GM18511 (cell line): ENCODE measurements around the gene FFAR2.
A peak's percentile ranks its signal among the peaks of the same experiment; 100 is the strongest.
"Not testable (repeated sequence)": the region's sequence is repeated elsewhere in the genome, so short reads cannot be mapped to it uniquely, and the experiment has no call there.

ENCODE experiments used
- ATAC-seq: cut with Tn5 transposase; IDR thresholded peaks from one replicate; pipeline ENCODE4 v1.9.1; 2021; ENCODE audit warnings: mild to moderate bottlenecking, moderate library complexity; ENCODE audit not compliant: unreplicated experiment

The FFAR2 gene

DNA sequence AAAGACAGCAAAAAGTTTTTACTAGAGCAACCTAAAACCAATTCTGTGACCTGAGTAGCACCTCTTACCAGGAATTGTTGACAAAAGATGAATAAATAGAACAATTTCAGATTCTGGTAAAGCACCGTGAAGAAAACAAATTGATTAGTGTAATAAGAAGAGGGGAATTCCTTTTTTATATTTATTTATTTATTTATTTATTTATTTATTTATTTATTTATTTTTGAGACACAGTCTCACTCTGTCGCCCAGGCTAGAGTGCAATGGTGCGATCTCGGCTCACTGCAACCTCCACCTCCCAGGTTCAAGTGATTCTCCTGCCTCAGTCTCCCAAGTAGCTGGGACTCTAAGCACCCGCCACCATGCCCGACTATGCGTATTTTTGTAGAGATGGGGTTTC, 24.7 kb upstream of the FFAR2 start:
- ATAC-seq, result not testable (repeated sequence)

DNA sequence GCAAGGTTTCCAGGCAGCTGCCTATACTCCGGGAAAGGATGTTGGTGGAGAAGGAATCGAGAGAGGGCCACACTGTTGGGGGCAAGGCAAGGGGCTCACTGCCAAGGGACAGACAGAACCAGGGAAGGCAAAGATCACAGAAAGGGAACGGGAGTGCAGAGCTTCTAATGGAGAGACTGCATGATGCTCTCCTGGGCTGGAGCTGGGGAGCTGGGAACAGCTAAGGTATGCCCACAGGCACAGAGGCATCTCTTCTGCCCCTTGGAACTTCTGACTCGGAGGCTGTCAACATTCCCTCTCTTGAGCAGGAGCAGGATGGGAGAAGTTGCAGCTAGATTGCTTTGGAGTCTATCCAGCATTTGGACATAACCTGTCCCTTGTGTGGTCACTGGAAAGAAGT, 22.4 kb upstream of the FFAR2 start:
- ATAC-seq, result no peak

DNA sequence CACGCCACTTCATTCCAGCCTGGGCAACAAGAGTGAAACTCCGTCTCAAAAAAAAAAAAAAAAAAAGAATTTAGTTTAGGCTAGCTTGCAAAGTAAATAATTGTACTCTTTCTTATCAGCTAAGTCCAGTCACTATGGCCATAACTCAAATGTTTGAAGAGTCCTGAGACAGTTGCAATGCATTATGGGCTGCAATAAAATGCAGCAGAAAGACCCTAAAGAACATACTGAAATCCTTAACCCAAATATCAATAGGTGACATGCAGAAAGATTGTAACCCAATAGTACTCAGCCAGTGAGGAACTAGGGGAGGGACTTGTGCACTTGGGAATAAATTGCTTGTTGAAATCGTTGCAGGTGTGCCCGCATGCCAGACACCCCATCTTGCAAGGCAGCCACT, 20.9 kb upstream of the FFAR2 start:
- ATAC-seq, result no peak

DNA sequence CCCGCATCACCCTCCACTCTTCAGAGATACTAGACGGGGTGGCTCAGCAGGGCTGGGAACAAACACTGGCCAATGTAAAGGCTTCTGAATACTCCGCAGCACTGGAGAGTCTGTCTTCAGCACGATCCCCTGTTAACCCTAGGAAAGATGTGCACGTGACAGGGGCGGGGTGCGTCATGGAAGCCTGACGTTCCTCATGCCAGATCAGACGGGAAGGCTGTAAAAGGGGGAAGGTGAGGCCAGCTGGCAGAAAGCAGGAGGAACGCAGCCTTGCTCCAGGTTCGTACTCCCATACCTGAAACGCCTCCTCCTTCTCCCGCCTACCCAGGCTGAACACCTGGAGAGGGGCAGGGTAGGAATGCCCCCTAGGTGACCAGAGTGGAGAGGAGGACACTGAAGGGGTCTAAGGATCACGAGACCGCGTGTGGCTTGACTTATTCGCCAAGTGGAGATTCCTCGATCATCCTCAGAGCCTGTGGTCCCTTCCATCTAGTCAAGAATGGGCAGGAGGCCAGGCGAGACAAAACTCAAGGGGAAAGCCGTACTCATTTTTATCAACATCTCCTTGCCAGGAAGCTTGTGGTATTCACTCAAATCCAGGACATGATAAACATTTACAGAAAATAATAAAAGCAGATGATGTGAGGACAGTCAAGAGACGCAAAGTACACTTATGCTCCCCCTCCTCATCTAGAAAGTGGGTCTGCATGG, 18.2 kb upstream of the FFAR2 start:
- ATAC-seq, result no peak

DNA sequence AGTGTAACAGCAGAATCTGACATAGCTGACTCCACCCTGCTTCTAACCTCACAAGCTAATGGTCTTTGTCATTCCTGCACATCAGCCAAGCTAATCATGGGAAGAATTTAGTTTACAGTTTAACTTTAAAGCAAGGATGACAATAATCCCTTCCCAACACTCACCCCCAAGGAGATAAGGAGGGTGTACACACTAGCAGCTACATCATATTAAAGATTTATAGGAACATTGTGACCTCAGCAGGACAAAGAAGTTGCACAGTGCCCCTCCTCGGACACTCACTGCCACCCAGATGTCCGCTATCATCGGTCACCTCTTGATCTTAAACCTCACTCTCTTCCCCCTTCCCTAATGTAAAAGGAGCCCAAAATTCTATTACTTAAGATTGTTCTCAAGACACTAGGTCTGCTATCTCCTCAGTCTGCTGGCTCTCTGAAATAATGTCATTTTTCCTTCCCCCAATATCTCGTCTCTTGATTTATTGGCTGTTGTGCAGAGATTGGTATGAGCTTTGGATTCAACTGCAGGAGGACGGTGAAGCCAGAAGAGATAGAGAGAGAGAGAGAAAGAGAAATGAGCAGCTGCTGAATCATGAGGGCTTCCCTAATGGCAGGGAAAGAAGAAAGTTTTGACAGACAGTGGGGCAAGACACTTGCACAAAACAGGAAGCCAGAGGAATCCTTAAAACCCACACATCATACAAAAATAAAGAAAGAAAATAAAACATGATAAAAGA, 17.5 kb upstream of the FFAR2 start:
- ATAC-seq, result no peak

DNA sequence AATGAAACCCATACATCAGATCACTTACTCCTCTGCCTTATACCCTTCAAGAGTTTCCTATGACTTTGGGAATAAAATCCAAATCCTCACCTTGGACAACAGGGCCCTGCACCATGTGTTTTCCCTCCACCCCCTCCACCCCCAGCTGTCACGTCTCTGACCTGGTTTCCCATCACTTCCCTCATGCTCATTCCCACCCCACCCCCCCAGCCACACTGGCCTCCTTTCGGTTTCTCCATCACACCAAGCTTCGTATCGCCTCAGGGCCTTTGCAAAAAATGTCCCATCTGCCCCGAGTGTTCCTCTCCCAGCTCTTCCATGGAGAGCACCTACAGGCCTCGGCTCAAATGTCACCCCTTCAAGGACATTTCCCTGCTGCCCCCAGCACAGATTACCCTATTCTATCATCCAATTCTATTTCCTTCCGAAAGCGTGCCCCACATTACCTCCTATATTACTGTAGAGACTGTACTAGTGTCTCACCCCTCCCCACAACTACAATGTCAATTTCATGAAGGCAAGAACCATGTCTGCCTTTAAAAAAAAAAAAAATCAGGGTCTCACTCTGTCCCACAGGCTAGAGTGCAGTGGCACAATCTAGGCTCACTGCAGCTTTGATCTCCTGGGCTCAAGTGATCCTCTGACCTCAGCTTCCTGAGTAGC, 16.8 kb upstream of the FFAR2 start:
- ATAC-seq, result no peak

DNA sequence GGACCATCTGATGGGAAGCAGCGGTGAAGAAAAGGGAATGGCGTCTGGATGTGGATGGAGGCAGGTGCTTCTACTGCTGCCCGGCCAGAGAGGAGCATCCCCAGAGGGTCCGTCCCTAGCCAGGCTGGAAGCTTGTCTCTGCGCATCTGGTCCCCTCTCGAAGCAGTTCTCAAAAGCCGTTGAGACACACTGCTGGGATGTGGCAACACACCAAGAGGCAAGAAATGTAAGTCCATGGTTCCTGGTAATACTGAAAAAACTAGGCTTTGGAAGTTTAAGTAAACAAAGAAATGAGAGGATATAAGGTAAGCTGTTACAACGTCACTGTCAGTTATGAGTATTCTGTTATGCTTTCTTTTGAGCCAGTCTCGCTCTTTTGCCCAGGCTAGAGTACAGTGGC, 15.1 kb upstream of the FFAR2 start:
- no peak for ATAC-seq

DNA sequence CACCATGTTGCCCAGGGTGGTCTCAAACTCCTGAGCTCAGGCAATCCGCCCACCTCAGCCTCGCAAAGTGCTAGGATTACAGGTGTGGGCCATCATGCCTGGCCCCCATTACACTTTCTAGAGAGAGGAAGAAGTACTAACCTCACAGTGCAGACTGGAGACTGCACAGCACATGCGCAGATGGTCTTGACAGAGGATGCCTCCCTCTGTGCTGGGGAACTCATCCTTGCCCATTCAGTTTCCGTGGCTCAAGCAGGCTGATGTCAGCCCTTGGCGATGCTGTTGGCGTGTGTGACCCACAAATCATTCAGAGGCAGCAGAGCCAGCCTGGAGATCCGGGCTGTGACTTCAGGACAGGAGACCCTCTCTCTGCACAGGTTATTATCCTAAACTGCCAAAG, 14.6 kb upstream of the FFAR2 start:
- no peak for ATAC-seq

DNA sequence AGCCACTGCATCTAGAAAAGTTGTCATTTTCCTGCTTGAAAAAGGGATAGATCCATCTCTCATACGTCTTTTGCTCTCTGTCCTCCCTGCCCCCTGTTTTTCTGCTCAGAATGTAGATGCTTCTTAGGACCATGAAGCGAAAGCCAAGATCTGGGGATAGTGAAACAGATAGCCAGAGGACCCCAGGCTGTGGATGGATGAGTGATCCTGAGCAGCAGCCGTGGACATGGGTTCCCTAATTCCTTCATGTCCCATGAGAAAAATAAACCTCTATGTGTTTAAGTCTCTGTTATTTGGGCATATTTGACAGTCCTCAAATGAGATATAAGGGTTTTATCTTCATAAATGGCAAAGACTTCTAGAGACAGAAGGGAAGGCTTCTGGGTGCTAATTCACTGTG, 12.2 kb upstream of the FFAR2 start:
- no peak for ATAC-seq

DNA sequence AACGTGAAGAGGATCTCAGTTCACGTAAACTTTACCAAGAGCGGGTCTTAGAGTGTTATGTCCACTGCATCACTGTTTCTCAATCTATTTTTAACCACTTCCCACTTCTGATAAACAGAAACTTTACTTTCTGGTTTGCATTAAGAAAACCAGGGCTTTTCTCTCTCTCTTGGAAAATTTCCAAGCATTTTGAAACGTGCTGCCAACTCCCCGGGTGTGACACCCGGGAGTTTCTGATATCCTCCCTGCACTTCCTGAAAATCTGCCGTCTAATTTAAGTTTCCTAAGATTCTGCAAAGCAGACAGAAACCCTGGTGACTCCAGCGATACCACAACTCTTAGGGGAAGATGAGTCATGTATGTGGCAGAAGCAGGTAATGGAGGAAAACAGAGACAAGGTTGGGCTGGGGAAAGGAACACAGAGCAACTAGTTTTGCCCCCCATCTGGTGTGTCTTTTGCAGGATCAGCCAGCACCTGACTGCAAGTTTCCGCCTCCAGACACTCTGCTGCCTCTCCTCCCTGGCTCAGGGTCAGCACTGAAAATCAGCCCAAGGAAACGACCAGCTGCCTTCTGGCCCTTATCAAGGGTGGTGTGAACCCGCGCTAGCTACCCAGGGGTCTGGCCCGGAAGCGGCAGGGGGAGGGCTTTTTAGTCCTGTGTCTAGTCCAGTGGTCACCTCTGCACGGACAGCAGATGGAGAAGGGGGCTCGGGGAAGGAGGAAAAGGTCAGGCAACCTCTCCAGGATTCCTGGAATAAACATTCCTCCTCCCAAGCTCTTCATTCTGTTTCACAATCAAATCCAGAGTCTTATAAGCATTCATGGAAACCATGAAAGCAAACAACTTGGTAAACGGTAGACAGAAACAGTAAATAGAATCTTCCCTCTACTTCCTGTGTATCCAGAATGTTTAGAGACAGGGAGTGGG, 11.3 kb upstream of the FFAR2 start:
- ATAC-seq, result no peak

DNA sequence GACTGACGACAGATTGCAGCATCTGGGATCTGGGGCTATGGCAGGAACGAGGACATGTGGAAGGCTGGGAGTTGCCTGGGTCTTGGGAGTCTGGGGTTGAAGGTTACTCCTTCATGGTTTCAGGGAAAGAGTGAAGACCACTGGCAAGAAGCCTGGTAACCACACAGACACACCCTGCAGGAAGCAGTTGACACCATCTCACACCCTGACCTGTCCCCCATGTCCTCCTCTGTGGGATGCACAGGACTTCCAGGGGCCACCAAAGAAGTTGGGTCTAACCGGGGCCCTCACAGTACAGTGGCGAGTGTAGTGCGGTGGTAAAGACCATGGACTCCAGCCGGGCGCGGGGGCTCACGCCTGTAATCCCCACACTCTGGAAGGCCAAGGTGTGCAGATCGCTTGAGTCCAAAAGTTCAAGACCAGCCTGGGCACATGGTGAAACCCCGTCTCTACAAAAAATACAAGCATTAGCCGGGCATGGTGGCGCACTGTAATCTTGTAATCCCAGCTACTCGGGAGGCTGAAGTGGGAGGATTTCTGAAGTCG, 10.6 kb upstream of the FFAR2 start:
- no peak for ATAC-seq

DNA sequence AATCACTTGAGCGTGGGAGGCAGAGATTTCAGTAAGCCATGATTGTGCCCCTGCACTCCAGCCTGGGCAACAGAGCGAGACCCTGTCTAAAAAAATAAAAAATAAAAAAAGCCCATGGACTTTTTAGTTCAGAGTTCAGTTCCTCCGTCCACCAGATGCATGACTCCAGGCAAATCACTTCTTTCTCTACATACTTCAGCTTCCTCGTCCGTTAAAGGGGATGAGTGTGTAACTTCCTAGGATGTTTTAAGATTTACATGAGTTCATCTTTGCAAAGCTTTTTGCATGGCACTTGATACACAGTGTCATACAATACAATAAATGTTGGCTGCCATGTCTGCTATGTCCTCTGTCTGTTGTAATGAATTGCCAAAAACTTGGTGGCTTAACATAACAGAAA, 10.0 kb upstream of the FFAR2 start:
- ATAC-seq, result no peak

DNA sequence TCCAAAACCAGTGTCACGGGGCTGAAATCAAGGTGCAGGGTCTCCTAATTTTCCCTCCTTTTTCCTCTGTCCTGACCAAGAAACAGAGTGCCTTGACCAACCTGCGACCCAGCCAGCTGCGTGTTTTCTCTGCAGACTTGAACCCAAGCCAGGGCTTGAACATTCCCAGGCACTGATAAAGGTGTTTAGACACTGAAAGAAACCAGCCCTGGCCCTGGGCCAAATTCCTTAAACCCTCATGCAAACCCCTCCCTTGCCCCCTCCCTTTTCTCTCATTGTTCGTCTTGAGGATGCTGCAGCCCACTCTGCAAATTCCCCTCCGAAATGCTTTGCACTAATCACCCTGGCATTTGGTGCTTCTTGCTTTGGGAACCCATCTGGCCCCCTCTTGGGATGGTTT, 9.5 kb upstream of the FFAR2 start:
- no peak for ATAC-seq

DNA sequence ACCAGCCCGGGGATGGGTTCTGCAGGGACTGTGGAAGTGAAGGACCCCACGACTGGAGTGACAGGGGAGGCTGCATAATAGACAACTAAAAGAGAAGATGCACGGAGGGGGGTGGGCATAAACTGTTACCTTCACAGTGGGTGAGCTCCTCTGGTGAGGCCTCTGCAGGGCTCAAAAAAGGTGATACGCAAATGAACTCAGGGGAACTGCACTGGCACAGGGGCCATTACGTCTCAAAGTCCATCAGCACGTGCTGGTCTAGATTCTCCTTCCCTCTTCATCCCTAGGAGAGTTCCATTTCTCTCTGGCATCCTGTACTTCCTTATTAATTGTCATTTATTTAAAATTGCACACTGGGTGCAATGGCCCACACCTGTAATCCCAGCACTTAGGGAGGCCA, 8.1 kb upstream of the FFAR2 start:
- no peak for ATAC-seq

DNA sequence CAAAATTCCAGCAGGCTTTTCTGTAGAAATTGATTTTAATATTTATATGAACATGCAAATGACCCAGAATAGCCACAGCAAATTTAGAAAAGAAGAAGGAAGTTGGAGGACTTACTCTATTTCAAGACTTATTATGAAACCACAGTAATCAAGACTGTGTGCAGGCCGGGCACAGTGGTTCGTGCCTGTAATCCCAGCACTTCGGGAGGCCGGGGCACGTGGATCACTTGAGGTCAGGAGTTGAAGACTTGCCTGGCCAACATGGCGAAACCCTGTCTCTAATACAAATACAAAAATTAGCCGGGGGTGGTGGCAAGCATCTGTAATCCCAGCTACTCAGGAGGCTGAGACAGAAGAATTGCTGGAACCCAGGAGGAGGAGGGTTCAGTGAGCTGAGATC, 6.0 kb upstream of the FFAR2 start:
- ATAC-seq, result no peak

DNA sequence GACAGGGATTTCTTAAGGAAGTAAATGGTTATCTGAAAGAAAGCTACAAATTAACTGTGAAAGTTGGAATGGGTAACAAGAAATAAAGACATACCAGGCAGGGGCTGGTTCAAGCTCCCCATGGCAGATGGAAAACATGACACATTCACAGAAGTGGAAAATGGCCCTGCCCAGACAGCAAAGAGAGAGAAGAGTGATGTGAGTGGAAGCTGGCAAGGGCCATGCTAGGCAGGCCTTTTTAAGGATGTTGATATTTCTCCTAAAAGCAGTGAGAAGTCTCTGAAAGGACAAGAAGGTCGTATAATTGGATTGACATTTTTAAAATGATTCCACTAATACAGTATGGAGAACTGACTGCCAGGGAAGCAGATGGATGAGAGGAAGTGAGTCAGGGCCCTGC, 3.3 kb upstream of the FFAR2 start:
- ATAC-seq, result no peak

DNA sequence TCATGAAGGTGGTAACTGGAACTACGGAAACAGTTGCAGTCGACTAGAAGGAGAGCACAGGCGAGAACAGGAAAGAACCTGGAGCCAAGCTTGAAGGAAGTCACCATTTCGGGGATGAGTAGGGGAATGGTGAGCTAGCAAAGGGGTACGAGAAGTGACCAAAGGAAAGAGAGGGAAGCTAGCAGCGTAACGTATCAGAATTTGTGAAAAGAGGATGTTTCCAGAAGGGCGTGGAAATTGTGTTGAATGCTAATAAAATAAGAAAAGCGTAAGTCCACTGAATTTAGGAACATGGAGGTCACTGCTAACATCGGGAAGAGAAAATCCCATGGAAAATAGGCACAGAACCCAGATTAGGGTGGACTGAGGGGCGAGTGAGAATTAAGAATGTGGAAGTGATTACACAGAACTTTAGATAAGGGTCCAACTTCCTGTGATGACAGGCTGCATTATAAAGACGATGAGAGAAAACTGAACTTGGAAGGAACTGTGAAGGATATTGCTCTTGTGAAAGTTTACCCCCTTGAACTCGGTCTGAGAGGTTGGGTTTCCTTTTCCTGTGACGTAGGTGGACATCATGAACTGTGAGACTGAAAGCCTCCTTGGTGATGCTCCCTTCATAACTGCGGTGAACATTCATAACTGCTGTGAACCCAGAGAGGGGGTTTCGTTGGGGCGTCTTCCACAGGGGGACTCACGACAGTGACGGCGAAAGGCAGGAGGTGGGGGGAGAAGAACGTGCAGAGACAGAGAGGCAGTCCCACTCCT, 2.0 kb upstream of the FFAR2 start:
- ATAC-seq, result no peak

DNA sequence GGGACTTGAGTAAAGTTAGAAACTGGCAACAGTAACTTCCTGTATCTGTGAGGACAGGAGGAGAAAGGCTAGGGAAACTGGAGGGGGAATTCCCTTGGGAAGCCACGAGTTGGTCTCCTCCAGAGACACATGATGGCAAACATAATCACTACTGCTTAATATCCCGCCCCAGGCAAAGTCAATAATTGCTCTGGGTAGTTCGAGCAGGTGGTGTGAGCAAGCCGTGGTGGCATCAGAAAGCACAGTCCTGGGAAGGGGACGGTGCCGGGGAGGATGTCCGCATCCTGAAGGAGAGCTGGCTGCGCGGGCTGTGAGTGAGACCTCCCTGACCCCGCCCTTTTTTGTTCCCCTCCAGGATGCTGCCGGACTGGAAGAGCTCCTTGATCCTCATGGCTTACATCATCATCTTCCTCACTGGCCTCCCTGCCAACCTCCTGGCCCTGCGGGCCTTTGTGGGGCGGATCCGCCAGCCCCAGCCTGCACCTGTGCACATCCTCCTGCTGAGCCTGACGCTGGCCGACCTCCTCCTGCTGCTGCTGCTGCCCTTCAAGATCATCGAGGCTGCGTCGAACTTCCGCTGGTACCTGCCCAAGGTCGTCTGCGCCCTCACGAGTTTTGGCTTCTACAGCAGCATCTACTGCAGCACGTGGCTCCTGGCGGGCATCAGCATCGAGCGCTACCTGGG, 1.4 kb downstream of the FFAR2 start:
- no peak for ATAC-seq

DNA sequence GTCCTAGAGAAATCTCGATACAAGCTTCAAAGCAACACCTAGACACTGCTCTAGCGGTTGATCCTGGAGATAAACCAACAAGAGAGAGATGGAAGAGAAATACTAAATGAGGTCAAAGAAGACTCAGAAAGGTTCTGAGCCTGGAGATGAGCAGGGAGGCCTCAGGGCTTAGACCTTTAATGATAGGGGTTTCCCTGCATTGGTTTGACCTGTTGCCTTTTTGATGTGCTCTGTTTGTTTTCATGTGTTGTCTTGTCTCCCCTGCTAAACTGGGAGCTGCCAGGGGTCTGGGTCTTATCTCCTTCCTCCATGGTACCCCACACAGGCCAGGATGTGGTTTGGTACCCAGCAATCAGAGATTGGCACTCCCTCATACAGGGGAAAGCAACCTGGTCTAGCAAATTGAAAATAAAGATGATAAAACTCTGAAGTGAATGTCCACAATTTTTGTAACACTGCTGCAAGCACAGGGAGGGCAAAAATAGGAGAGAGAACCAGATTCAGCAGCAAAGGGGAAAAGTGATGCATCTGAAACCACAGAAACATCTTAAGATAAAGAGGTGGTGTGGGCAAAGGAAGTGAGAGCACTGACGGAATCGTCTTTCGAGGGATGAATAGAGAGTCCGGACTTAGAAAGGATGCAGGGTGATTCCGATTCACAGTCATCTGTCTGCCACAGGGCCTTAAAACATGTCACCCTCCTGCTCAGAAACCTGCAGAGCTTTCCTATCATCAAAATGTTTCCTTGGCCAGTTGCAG, 3.5 kb downstream of the FFAR2 start:
- peak; percentile 72 for ATAC-seq
